A673 (cell line): ENCODE measurements around the gene SUMO3.

Source experiments
- CTCF ChIP-seq: fragments of 300-800, 200-600 bp; sonication (generic); conservative IDR thresholded peaks from 2 replicates; pipeline ENCODE4 v1.5.1; 2017; ENCODE audit warnings: low read depth, mild to moderate bottlenecking, antibody characterized with exemption, low read length, moderate library complexity, mixed read lengths
- EZH2 ChIP-seq: fragments of 200-600 bp; sonication (generic); IDR thresholded peaks from 2 replicates; pipeline ENCODE4 v1.6.1; 2017; ENCODE audit warnings: borderline replicate concordance, low read depth, mild to moderate bottlenecking, mixed read lengths, antibody characterized with exemption, low read length; ENCODE audit not compliant: poor library complexity, severe bottlenecking

GRCh38 chr21:44867464-44867863 is 49.6 kb upstream of the SUMO3 start:
- TF ChIP-seq CTCF (no peak), EZH2 (no peak)
